ENCODE measurements around the gene DDX4.
"Not testable (repeated sequence)": the region's sequence is repeated elsewhere in the genome, so short reads cannot be mapped to it uniquely, and the experiment has no call there.

DDX4 gene

DNA sequence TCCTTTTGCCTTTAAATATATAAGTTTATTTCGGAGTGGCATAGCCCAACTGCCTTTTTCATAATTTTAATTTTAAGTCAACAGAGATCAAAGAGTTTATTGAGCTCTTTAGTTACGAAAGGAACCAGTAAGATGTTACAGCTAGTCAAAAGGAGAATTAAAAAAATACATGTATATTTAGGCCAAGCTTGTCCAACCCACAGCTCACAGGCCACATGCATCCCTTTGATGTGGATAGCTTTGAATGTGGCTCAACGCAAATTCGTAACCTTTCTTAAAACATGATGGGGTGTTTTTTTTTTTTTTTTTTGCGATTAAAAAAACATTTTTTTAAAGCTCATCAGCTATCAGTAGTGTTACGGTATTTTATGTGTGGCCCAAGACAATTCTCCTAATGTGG is 63.1 kb downstream of the DDX4 start:
- H3K27me3 ChIP-seq (ENCODE audit: control insufficient read depth, insufficient read depth, low read length), result no peaks in the 10 kb centered on the region

GRCh38 chr5:55808814-55809213 is 71.0 kb downstream of the DDX4 start:
- H2AFZ ChIP-seq; H3K9ac ChIP-seq; H3K4me2 ChIP-seq (ENCODE audit: low read length); H3K79me2 ChIP-seq; H3K27ac ChIP-seq; H3K9me3 ChIP-seq (ENCODE audit: control insufficient read depth, low read length); H3K27me3 ChIP-seq (ENCODE audit: control insufficient read depth, insufficient read depth, low read length); H3K4me1 ChIP-seq; H3K36me3 ChIP-seq (ENCODE audit: control insufficient read depth, insufficient read depth, low read length); H3K4me3 ChIP-seq (ENCODE audit: low read depth, low read length): not testable (repeated sequence)

More for the DNA sequence above, 63.1 kb downstream of the DDX4 start:
- H3K4me3 ChIP-seq (ENCODE audit: low read depth, low read length), result no peak overlapping the region
- no peak overlapping the region for H3K9ac ChIP-seq
- no peaks in the 10 kb centered on the region for H3K36me3 ChIP-seq (ENCODE audit: control insufficient read depth, insufficient read depth, low read length)
- H3K4me2 ChIP-seq (ENCODE audit: low read length), result no peak overlapping the region
- H3K4me1 ChIP-seq, result no peaks in the 10 kb centered on the region
- no peak overlapping the region for H3K27ac ChIP-seq
- no peak overlapping the region for H2AFZ ChIP-seq
- TF ChIP-seq CTCF (IDR thresholded peaks at IDR 0.05), result no peak
- H3K79me2 ChIP-seq, result no peaks in the 10 kb centered on the region
- H3K9me3 ChIP-seq (ENCODE audit: control insufficient read depth, low read length), result no peaks in the 10 kb centered on the region

DNA sequence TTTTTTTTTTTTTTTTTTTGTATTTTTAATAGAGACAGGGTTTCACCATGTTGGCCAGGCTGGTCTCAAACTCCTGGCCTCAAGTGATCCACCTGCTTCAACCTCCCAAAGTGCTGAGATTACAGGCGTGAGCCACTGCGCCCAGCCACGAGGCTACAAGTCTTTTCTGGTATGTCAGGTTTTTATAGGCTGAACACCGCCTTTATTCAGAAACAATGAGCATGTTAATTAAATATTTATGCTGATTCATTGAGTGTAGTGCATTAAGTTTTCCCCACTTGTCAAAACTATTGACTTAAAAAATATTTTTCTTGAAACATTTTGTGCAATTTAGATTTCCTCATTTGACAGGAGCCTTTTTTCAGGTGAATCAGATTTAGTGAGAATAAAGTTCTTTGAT is 78.1 kb downstream of the DDX4 start:
- H3K4me2 ChIP-seq (ENCODE audit: low read length); H3K36me3 ChIP-seq (ENCODE audit: control insufficient read depth, insufficient read depth, low read length); H3K79me2 ChIP-seq; H3K27ac ChIP-seq; H3K27me3 ChIP-seq (ENCODE audit: control insufficient read depth, insufficient read depth, low read length); H2AFZ ChIP-seq; H3K9ac ChIP-seq; H3K9me3 ChIP-seq (ENCODE audit: control insufficient read depth, low read length); H3K4me3 ChIP-seq (ENCODE audit: low read depth, low read length); H3K4me1 ChIP-seq: not testable (repeated sequence)

DNA sequence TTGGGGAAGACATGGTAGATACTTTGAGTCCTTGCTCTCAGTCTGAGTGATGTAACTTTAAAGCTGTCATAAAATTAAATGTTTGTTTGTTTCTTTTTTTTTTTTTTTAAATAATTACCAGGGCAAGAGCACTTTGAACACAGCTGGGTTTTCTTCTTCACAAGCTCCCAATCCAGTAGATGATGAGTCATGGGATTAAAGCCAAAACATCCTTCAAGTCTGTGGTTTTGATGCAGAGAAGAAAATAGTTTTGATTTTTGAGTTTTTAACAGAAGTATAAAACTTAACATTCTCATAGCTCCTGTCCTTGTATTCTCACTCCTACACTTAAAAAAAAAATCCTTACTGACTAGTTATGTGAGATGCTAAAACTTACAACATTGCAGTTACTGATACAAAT is 78.5 kb downstream of the DDX4 start:
- Histone ChIP-seq H3K27ac (no peak overlapping the region), H3K36me3 (ENCODE audit: control insufficient read depth, insufficient read depth, low read length) (no peaks in the 10 kb centered on the region), H2AFZ (no peak overlapping the region), H3K9ac (no peak overlapping the region), H3K4me1 (no peaks in the 10 kb centered on the region), H3K4me3 (ENCODE audit: low read depth, low read length) (no peak overlapping the region), H3K9me3 (ENCODE audit: control insufficient read depth, low read length) (no peaks in the 10 kb centered on the region), H3K27me3 (ENCODE audit: control insufficient read depth, insufficient read depth, low read length) (no peaks in the 10 kb centered on the region), H3K4me2 (ENCODE audit: low read length) (no peak overlapping the region), H3K79me2 (no peaks in the 10 kb centered on the region)
- no peak for TF ChIP-seq CTCF (IDR thresholded peaks at IDR 0.05)

GRCh38 chr5:55817030-55817429 is 79.2 kb downstream of the DDX4 start:
- no peak for TF ChIP-seq CTCF (IDR thresholded peaks at IDR 0.05)
- Histone ChIP-seq H2AFZ (no peak overlapping the region), H3K9me3 (ENCODE audit: control insufficient read depth, low read length) (no peaks in the 10 kb centered on the region), H3K79me2 (no peaks in the 10 kb centered on the region), H3K4me3 (ENCODE audit: low read depth, low read length) (no peak overlapping the region), H3K27ac (no peak overlapping the region), H3K27me3 (ENCODE audit: control insufficient read depth, insufficient read depth, low read length) (peaks cover 4% of the 10 kb centered on the region), H3K36me3 (ENCODE audit: control insufficient read depth, insufficient read depth, low read length) (no peaks in the 10 kb centered on the region), H3K4me2 (ENCODE audit: low read length) (no peak overlapping the region), H3K4me1 (no peaks in the 10 kb centered on the region), H3K9ac (no peak overlapping the region)

DNA sequence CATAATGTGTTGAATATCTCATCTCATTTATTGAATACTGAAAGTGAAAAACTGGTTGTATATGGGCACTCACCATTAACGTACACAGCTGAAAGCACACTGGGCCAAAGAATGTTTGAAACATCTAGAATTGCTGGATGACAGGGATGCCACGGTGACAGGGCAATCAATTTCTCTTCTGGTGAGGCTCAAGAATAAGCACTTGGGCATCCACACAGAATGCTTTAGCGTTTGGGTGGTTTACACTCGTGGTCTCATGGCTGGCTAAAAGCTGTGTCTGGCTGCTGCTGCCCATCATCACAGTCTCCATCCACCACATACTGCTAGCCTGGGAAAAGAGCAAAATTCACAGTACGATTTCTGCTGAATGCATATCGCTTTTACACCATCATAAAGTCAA is 82.6 kb downstream of the DDX4 start:
- Histone ChIP-seq H2AFZ (no peak overlapping the region), H3K9ac (no peak overlapping the region), H3K27ac (no peak overlapping the region), H3K36me3 (ENCODE audit: control insufficient read depth, insufficient read depth, low read length) (no peaks in the 10 kb centered on the region), H3K79me2 (no peaks in the 10 kb centered on the region), H3K9me3 (ENCODE audit: control insufficient read depth, low read length) (no peaks in the 10 kb centered on the region), H3K27me3 (ENCODE audit: control insufficient read depth, insufficient read depth, low read length) (peaks cover 4% of the 10 kb centered on the region), H3K4me2 (ENCODE audit: low read length) (no peak overlapping the region), H3K4me3 (ENCODE audit: low read depth, low read length) (no peak overlapping the region), H3K4me1 (no peaks in the 10 kb centered on the region)
- TF ChIP-seq CTCF (IDR thresholded peaks at IDR 0.05), result no peak
